Sigmoid colon (tissue), 7 donors: ENCODE measurements around the gene ACOX3. TPM values are rescaled to one million over a fixed set of nuclear protein-coding genes. Genes with fewer than 3 reads are reported as not detected.

ENCODE experiments used
- DNase-seq: peaks from one replicate; pipeline ENCODE4 v3.0.0-alpha.2; 2019
- H3K27ac ChIP-seq, 4 donors: fragments of 200-600 bp; sonication (generic); one replicate each; pipeline ENCODE4 v1.5.1; 2016 to 2019; ENCODE audit warnings: mild to moderate bottlenecking in 1 of 4
- H3K27me3 ChIP-seq, 3 donors: fragments of 200-600 bp; sonication (generic); one replicate each; pipeline ENCODE4 v1.5.1; 2019; ENCODE audit warnings: mild to moderate bottlenecking in 1 of 3
- H3K36me3 ChIP-seq, 4 donors: fragments of 200-600 bp; sonication (generic); one replicate each; pipeline ENCODE4 v1.5.1; 2016 to 2019
- H3K4me1 ChIP-seq, 4 donors: fragments of 200-600 bp; sonication (generic); one replicate each; pipeline ENCODE4 v1.5.1; 2017 to 2019
- H3K4me3 ChIP-seq, 4 donors: fragments of 200-600 bp; sonication (generic); one replicate each; pipeline ENCODE4 v1.5.1; 2017 to 2019; ENCODE audit warnings: mild to moderate bottlenecking in 2 of 4, moderate library complexity in 1 of 4
- H3K9me3 ChIP-seq, 4 donors: fragments of 200-600 bp in 3 of 4; sonication (generic) in 3 of 4; one replicate each; pipeline versions ENCODE4 v1.5.1 to v1.6.1; 2013 to 2019
- CTCF ChIP-seq, 4 experiments: fragments of 450-650 bp in 3 of 4; fragments of 200-600 bp in 1 of 4; IDR thresholded peaks; one replicate each; pipeline ENCODE4 v1.5.1; 2016 to 2019; ENCODE audit warnings: antibody characterized with exemption in 4 of 4, mild to moderate bottlenecking in 3 of 4, moderate library complexity in 2 of 4
- EP300 ChIP-seq, 4 donors: sonication (generic); formaldehyde crosslinking; IDR thresholded peaks; one replicate each; pipeline ENCODE4 v1.6.1; 2017; ENCODE audit warnings: antibody characterized with exemption in 4 of 4
- POLR2A ChIP-seq, 2 donors: fragments of 450-650 bp; IDR thresholded peaks; one replicate each; pipeline ENCODE4 v1.6.1; 2016; ENCODE audit warnings: antibody characterized with exemption in 2 of 2, mild to moderate bottlenecking in 2 of 2, moderate library complexity in 2 of 2
- POLR2AphosphoS5 ChIP-seq, 4 donors: sonication (generic); formaldehyde crosslinking; IDR thresholded peaks; one replicate each; pipeline ENCODE4 v1.6.1; 2017; ENCODE audit warnings: antibody characterized with exemption in 4 of 4
- WGBS, 2 donors: extraction: QIAGEN DNeasy Blood & Tissue Kit; methylation state at CpG; one replicate each; pipeline ENCODE4 v1.1.7; 2013; 5-methylcytosine and 5-hydroxymethylcytosine counted together
- intact Hi-C: fragments of 100-400 bp; cut with DNase I; formaldehyde crosslinking; loops from one replicate; pipeline ENCODE4 v1.15.1; 2023
- polyA plus RNA-seq, 3 donors: library from polyadenylated mRNA; stranded (reverse); fragments of 200-250 nt; gene quantifications; one replicate each; pipeline ENCODE4 v1.2.3, GENCODE V29; 2013
- total RNA-seq, 4 donors: library from RNA; depleted of rRNA; stranded (reverse); fragments of >200 nt; gene quantifications; one replicate each; pipeline ENCODE4 v1.1.0, GENCODE V29; 2016
- donor health status: healthy with polysubstance abuse.
- donor health status: Bipolar disorder and iron deficiency.
- donor health status: healthy.

The ACOX3 gene
- total and polyA plus RNA-seq, 7 donors: 8.4 to 51.0 (median 24.8) TPM

- Histone ChIP-seq H3K27me3 (no peaks in the 10 kb centered on the region), H3K4me1 (peaks cover 0 to 79% (median 57%) of the 10 kb centered on the region in 4 donors), H3K4me3 (no peak overlapping the region), H3K36me3 (no peaks in the 10 kb centered on the region), H3K27ac (peak overlapping the region in 3 of 4 donors; percentile 14 to 92 (median 90)), H3K9me3 (no peaks in the 10 kb centered on the region)
- 88 to 92% methylated on average over 11 of the region's 11 CpGs for WGBS, 2 donors
- no peak for DNase-seq
- intact Hi-C loops: no loop called here
- TF ChIP-seq POLR2A (IDR thresholded peaks at IDR 0.05): no peak
- TF ChIP-seq CTCF (IDR thresholded peaks at IDR 0.05): no peak
- no peak for TF ChIP-seq POLR2AphosphoS5 (IDR thresholded peaks at IDR 0.05)
- no peak for TF ChIP-seq EP300 (IDR thresholded peaks at IDR 0.05)
Observed at GRCh38 chr4:8438743-8439142, 1.8 kb downstream of the ACOX3 start.

GRCh38 chr4:8437281-8437680 is 3.2 kb downstream of the ACOX3 start:
- Histone ChIP-seq H3K9me3 (no peaks in the 10 kb centered on the region), H3K4me3 (peak overlapping the region in 3 of 4 donors; percentile 9 to 36 (median 15)), H3K27me3 (no peaks in the 10 kb centered on the region), H3K36me3 (no peaks in the 10 kb centered on the region), H3K27ac (peak overlapping the region; percentile 74 to 90 (median 76)), H3K4me1 (peaks cover 0 to 64% (median 45%) of the 10 kb centered on the region in 4 donors)
- DNase-seq: no peak
- intact Hi-C loops: no loop called here
- WGBS, 2 donors: 69 to 84% methylated on average over 13 of the region's 13 CpGs
- TF ChIP-seq POLR2AphosphoS5 (IDR thresholded peaks at IDR 0.05) (peak in 1 of 4 donors; percentile 7), CTCF (IDR thresholded peaks at IDR 0.05) (peak in 2 of 4 experiments; percentile 20 to 62), POLR2A (IDR thresholded peaks at IDR 0.05) (no peak)

- H3K9me3 ChIP-seq: no peaks in the 10 kb centered on the region
- no peak for TF ChIP-seq EP300 (IDR thresholded peaks at IDR 0.05)
- peak overlapping the region; percentile 10 to 37 (median 31) for H3K4me3 ChIP-seq
- 6 to 34% methylated on average over 5 of the region's 5 CpGs for WGBS, 2 donors
- no peaks in the 10 kb centered on the region for H3K36me3 ChIP-seq
- DNase-seq: no peak
- peak overlapping the region; percentile 63 to 90 (median 76) for H3K27ac ChIP-seq
- H3K4me1 ChIP-seq: peaks cover 0 to 52% (median 32%) of the 10 kb centered on the region in 4 donors
- intact Hi-C loops: no loop called here
- no peaks in the 10 kb centered on the region for H3K27me3 ChIP-seq
Observed at GRCh38 chr4:8435656-8436121, 4.8 kb downstream of the ACOX3 start.

- no peaks in the 10 kb centered on the region for H3K27me3 ChIP-seq
- TF ChIP-seq EP300 (IDR thresholded peaks at IDR 0.05) (no peak), POLR2A (IDR thresholded peaks at IDR 0.05) (no peak), CTCF (IDR thresholded peaks at IDR 0.05) (no peak), POLR2AphosphoS5 (IDR thresholded peaks at IDR 0.05) (no peak)
- H3K36me3 ChIP-seq: no peaks in the 10 kb centered on the region
- DNase-seq: no peak
- peaks cover 0 to 47% (median 28%) of the 10 kb centered on the region in 4 donors for H3K4me1 ChIP-seq
- H3K9me3 ChIP-seq: no peaks in the 10 kb centered on the region
- peak overlapping the region in 3 of 4 donors; percentile 63 to 90 (median 76) for H3K27ac ChIP-seq
- intact Hi-C loops: no loop called here
- no peak overlapping the region for H3K4me3 ChIP-seq
- 64 to 80% methylated on average over 21 of the region's 21 CpGs for WGBS, 2 donors
Observed at GRCh38 chr4:8434251-8435073, 6.1 kb downstream of the ACOX3 start.

- TF ChIP-seq POLR2AphosphoS5 (IDR thresholded peaks at IDR 0.05) (no peak), EP300 (IDR thresholded peaks at IDR 0.05) (no peak), POLR2A (IDR thresholded peaks at IDR 0.05) (no peak), CTCF (IDR thresholded peaks at IDR 0.05) (no peak)
- Histone ChIP-seq H3K27ac (no peak overlapping the region), H3K4me3 (no peak overlapping the region), H3K9me3 (no peaks in the 10 kb centered on the region), H3K36me3 (no peaks in the 10 kb centered on the region), H3K4me1 (peaks cover 0 to 41% (median 27%) of the 10 kb centered on the region in 4 donors), H3K27me3 (no peaks in the 10 kb centered on the region)
- intact Hi-C loops: no loop called here
- WGBS, 2 donors: 90 to 92% methylated on average over 5 of the region's 5 CpGs
- DNase-seq: no peak
Observed at GRCh38 chr4:8433136-8433535, 7.4 kb downstream of the ACOX3 start.
